HG03045 (cell line): Measurements from ENCODE around the gene KCNJ12.

Experiments
- ATAC-seq: cut with Tn5 transposase; IDR thresholded peaks from one replicate; pipeline ENCODE4 v1.9.1; 2021; ENCODE audit warnings: mild to moderate bottlenecking, moderate library complexity; ENCODE audit not compliant: unreplicated experiment

Gene KCNJ12

DNA sequence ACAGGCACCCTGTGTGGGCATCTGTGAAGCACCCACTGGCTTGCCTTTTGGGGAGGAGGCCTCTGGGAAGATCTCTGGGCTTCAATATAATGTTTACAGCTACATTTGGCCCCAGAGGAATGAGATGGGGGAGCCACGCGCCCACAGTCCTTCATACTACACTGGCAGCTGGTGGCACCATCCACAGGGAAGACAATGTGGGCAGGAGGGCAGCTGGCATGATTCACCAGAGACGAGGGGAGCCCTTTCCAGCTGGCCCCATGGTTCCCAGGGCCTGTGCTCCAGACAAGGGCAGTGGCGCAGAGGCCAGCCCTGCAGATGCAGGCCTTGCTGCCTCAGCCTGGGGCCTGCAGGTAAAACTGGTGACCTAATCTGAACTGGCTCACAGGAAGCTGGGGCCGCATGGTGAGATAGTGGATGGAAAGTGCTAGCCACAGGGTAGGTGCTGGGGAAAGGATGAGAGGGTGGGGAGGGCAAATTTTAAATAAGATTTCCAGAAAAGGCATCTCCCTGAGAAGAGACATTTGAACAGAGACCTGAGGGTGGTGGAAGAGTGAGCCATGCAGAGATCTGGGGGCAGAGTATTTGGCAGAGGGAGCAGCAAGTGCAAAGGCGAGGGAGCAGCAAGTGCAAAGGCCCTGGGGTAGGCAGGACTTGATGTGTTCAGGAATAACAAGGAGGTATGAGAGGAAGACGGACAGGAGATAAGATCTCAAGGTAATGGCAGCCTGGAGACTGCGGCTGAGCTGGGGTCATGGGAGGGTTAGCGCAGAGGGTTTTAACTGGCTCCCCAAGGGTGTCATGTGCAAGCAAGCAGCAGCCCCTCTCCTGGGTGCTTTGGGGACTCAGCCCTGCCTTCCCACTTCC, 12.1 kb upstream of the KCNJ12 start:
- ATAC-seq, result no peak

DNA sequence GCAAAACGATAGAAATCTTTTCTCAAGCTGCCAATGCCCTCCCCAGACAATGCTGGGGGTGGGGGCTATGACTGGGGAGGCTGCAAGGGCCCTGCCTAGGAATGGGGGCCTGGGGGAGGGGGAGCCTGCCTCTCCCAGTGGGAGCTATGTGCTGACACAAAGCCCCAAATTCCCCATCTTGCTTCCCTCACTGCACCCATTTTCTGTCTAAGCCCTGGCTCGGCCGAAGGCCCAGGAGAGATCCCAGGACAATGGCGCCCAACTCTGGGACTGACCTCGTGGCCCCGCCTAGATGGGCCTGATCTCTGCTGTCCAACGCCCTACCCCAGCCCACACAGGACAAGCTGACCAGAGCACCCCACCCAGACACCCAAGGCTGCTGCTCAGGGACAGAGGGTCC, 11.1 kb upstream of the KCNJ12 start:
- ATAC-seq, result no peak

DNA sequence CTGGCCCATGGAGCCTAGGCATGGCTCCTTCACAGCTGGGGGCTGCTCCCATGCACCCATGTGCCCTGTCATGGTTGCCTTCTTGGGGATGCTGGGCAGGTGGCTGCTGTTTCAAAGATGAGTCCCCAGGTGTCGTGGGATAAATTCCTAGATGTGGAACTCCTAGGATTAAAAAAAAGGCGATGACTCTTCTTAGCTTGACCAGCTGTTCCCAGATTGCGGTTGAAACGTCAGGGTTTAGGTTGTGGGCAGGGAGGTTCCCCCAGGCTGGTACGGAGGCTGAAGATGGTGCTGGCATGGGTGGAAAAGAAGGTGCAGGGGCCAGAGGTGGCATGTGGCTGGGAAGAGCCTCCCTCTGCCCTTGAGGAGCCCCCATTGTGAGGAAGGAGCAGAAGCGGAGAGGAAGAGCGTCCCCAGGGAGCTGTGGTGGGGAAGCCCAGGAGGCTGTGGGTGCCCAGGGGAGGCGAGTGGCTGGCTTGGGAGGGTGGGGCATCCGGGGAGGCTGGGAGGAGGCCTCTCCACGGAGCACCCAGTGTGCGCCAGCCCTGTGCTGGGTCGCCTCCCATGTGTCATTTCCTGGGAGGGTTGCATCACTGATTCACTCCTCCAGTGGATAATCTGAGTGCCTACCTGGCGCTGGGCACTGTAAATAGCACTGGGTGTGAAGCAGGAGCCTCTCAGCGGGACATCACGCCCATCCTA, 7.5 kb upstream of the KCNJ12 start:
- ATAC-seq, result no peak

DNA sequence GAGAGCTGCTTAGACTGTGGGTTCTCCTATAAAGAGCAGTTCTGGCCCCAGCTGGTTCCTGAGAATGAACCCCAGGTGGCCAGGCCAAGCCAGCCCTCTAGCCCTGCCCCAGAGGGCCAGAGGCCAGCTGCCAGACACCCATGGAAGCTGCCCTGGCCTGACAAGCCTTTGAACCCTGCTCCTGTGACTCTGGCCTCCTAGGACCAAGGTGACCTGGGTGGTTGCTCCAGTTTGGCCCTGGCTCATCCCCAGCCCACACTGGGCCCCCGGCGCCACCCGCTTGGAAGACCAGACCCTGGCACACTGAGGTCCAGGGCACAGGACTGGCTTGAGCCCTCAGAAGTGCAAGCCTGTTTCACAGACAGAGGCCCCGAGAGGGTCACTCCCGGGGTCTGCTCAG, 6.8 kb upstream of the KCNJ12 start:
- ATAC-seq, result no peak

DNA sequence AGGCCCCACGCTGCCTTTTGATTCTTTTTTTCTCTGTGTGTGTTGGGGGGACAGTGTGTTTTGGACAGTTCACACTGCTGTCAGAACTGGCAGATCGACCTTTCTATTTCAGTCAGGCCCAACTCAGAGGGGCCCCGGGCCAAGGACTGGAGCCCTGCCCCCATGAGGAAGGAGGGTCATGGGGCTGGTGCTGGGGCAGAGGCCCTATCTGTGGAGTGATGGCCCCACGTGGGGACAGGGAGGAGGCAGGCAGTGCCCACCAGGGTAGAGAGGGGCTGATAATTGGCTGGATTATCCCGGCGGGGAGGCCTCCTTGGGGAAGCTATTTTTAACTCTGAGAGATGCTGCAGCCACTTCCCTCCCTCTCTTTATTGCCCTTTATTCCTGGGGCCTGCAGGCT, 5.7 kb upstream of the KCNJ12 start:
- ATAC-seq, result no peak

DNA sequence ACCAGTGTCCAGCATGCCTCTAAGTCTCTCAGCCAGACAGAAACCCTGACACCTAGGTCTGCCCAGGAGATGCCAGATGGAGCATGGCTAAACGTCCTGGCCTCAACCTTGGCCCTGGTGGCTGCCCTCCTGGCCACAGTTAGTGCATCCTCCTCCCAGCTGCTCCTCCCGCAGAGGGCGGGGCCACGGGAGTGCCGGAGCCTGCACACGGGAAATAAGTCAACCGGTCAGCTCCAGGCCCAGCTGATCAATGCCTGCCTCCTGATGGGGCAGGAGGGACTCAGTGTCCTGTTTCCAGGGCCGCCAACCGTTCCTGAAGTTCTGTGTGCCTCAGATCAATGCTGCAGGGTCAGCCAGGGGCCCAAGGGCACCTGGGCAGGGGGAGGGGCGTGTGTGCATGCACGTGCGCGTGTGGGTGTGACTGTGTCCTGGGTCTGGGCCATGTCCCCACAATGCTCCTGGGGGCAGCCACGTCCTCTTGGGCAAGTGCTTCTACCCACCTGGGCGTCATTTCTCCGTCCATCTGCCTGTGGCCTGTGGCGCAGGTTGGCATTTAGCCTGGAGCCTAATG, 4.6 kb upstream of the KCNJ12 start:
- no peak for ATAC-seq

DNA sequence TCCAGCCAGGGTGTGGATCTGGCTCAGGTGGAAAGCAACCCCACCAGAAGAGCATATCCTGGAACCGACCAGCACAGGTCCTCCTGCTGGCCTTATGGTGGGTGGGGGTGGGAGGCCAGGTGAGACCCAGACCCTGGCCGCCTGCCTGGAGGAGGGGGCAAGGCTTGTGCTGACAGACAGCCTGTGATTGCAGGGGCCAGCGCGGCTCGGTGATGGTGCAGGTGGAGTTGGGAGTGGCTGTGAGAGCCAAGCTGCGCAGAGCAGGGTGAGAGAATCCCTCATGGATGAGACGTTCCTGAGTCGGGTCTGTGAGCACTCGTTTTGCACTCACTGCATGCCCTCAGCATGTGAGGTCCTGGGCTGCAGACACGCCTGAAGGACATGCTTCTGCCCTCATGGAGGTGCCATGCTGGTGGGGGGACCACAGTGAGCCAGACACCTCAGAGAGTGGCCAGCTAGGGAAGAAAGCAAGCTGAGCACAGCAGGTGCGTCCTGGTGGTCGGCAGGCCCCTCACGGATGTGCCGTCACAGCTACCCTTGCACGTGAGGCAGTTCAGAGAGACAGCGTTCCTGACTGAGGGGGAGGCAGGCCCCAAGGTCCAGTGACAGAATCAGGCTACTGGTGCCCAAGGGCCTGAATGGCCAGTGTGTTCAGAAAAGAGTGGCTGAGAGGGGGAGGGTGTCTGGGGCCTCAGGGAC, 3.8 kb upstream of the KCNJ12 start:
- ATAC-seq, result no peak

DNA sequence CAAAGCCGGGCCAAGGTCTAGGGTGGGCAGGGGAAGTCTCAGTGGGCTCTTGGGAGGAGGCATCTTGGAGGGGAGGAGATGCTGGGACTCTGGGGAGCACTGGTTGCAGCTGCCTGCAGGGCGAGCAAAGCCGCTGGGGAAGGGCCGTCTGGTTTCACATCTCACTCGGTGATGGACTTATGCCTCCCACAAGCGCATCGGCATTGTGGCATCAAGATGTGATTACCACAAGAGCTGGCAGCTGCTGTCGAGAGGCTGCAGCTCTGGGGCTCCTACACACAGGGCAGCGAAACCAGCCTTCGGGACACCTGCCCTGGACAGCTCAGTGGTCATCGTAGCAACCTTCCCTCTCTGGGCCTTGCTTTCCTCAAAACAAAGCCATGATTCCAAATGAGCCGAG, 3.1 kb upstream of the KCNJ12 start:
- ATAC-seq, result no peak

DNA sequence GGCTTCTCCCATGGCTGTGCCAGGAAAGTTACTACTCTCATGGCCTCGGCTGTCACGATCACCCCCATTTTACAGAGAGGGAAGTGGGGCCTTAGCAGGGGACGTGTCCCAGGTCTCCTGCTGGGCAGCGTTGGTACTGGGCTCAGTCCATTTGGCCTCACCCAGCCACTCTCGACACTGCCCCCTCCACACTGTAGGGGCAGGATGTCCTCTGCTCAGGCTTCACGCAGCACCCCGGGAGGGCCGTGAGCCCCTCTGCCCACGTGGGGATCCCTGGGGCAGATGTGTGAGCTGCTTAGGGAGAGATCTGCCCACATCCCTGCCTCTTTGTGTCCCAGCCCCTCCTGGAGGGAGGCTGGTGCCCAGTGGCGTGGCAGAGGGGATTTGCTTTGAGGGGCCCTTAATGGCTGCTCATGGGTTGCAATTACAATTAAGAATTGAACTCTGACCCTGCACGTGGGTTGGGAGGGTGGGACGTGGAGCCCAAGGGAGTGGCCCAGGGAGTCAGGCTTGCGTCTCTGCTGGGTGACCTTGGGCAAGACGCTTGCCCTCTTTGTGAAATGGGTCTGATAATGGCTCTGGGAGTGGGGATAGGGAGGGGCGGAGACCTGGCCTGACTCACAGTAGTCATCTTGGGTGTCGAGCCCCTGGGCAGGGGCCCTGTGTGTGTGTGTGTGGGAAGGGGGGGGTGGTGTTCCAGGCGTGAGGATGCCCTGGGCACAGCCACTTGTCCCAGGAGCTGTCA, 2.3 kb upstream of the KCNJ12 start:
- no peak for ATAC-seq

DNA sequence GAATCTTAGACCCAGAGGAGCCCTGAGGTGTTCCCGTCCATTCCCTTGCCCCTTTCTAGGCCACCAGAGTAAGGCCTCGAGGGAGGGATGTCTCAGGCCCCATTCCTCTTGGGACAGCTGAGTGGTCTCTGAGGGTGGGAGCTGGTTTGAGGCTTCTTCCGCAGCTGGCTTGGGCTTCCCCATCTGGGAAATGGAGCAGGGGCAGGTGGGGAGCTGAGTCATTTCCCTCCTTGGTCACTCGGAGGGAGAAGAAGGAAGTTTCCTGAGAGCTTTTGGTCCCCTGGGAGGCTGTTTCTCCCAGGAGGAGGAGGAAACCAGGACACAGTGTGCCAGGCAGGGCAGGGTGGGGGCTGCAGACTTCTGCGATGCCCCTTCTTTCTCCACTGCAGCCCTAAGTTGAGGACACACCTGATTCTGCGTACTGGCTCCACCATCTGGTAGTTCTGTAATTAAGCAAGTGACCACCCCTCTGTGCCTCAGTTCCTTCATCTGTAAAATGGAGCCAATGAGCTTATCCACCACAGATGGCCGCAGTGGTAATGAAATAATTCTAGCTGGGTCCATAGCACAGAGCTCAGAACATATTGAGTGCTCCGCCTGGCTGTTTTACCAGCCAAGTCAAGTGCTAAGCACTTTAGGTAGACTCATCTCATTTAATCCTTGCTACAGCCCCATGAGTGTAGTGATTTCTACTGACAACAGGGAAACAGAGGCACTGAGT, 1.6 kb upstream of the KCNJ12 start:
- ATAC-seq, result no peak

- ATAC-seq, result no peak
Observed at GRCh38 chr17:21375162-21375560, 996 bp upstream of the KCNJ12 start.

GRCh38 chr17:21375757-21376080, 438 bp upstream of the KCNJ12 start:
- ATAC-seq, result no peak

GRCh38 chr17:21376759-21377690, 868 bp downstream of the KCNJ12 start:
- ATAC-seq, result no peak

GRCh38 chr17:21377705-21378396, 1.7 kb downstream of the KCNJ12 start:
- ATAC-seq, result no peak

DNA sequence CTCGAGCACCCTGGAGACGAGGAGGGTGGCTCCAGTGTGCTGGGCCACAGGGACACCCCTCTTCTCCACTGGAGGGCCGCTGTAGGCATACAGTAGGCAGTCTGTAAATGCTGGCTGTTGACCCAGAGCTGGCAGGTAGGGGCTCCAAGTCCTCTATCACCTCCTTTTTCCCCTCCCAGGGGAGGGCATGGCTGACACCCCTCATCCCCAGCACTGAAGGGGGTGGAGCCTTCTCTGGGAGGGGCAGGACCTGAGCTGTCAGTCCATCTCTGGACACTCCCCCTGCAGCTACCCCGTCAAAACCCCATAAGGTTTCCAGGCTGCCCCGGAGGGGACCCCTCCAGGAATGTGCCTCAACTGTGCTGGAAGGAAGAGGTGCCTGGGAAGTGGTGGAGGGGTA, 2.4 kb downstream of the KCNJ12 start:
- no peak for ATAC-seq

- ATAC-seq, result no peak
Observed at GRCh38 chr17:21379080-21379711, 3.0 kb downstream of the KCNJ12 start.

DNA sequence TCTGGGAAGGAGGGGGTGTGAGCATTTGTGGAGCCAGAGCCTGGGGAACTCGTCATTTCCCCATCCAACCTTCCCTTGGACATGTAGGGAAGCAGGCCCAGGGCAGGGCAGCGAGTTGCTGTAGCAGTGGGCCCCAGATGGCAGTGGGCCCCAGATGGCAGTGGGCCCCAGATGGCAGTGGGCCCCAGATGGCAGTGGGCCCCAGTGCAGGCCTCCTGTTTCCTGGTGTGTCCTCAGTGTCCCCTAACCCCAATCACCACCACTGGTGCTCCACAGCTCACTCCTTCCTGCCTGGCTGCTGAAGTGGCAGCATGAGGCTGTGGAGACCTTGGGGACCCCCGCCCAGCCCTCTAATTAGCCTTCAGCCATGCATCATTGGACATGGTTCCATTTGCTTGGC, 4.5 kb downstream of the KCNJ12 start:
- no peak for ATAC-seq

GRCh38 chr17:21381076-21381706, 5.0 kb downstream of the KCNJ12 start:
- ATAC-seq, result no peak
